NT2/D1 (cell line): Measurements from ENCODE around the gene GLRX.

ENCODE experiments used
- SUZ12 ChIP-seq: IDR thresholded peaks from 2 replicates; pipeline ENCODE4 v1.6.1; 2011; ENCODE audit not compliant: insufficient read length, insufficient read depth; ENCODE audit errors: extremely low read depth
- YY1 ChIP-seq: IDR thresholded peaks from 2 replicates; pipeline ENCODE4 v1.6.1; 2011; ENCODE audit not compliant: insufficient read length, insufficient read depth
- ZNF274 ChIP-seq: IDR thresholded peaks from 2 replicates; pipeline ENCODE4 v1.6.1; 2011; ENCODE audit warnings: mild to moderate bottlenecking, low read depth, low read length

DNA sequence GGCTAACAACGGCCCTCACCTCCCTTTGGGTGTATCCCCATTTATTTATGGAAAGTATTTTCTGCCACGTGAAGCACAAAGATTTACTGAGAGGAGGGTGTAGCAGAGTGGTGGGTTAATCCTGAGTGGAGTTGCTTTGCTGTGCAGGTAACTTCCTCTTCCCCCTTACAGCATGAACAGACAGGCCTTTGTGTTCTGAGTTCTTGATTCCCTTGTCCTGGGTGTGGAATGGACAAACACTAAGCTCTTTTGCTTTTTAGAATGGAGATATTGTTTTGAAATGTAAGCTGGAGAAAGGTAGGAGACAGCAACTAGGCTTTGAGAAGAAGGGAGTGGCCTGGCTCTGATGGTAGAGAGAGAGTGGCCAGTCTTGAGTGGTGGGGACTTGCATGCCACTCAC is 17.1 kb upstream of the GLRX start:
- TF ChIP-seq ZNF274 (no peak), YY1 (no peak), SUZ12 (no peak)
